Hematopoietic multipotent progenitor cell treated with erythropoietin and hydrocortisone succinate and interleukin-3 and kit ligand, for 6 days (in vitro differentiated cells): ENCODE results near the gene HIGD2A.

Experiments used
- DNase-seq: peaks from one replicate; pipeline ENCODE4 v3.0.0-alpha.2; 2015

Gene HIGD2A

GRCh38 chr5:176418251-176418650 lies 29.7 kb downstream of the HIGD2A start:
- DNase-seq: no peak

- no peak for DNase-seq
Measured at GRCh38 chr5:176420086-176420485, 31.5 kb downstream of the HIGD2A start.

GRCh38 chr5:176420972-176421544 lies 32.5 kb downstream of the HIGD2A start:
- DNase-seq: peak; percentile 25

GRCh38 chr5:176424181-176424580 lies 35.6 kb downstream of the HIGD2A start:
- no peak for DNase-seq

GRCh38 chr5:176425138-176425537 lies 36.6 kb downstream of the HIGD2A start:
- no peak for DNase-seq

DNA sequence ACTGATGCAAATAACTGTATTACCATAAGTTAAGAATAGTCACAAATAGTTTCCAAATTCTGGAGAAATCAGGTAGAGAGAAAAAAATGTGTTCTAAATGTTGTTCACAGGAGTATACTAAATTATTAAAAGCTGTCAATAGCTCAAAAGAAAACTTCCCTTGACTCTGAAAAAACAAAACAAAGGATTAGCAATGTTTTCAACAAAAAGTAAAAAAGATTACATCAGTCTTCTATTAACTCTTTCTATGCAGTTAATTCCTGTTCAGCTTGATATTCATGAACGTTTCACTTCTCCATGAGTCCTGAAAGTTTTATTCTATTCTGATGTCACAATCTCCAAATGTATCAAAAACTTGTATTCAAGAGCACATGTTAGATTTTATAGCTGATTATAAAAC lies 37.2 kb downstream of the HIGD2A start:
- no peak for DNase-seq

- DNase-seq: no peak
Measured at GRCh38 chr5:176426876-176427275, 38.3 kb downstream of the HIGD2A start.

DNA sequence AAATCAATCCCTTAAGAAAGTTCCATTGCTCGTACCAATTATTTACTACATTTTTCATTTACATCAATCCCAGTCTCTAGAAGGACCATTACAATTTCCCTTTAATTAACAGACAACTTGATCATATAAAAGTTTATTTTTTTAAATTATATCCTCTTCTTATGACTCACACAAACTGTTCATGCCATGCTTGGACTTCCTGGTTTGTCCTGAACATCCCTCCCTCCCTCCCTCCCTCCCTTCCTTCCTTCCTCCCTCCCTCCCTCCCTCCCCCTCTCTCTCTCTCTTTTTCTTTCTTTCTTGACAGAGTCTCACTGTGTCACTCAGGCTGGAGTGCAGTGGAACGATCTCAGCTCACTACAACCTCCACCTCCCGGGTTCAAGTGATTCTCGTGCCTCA lies 39.4 kb downstream of the HIGD2A start:
- DNase-seq: no peak

- DNase-seq: no peak
Measured at GRCh38 chr5:176429972-176430371, 41.4 kb downstream of the HIGD2A start.

DNA sequence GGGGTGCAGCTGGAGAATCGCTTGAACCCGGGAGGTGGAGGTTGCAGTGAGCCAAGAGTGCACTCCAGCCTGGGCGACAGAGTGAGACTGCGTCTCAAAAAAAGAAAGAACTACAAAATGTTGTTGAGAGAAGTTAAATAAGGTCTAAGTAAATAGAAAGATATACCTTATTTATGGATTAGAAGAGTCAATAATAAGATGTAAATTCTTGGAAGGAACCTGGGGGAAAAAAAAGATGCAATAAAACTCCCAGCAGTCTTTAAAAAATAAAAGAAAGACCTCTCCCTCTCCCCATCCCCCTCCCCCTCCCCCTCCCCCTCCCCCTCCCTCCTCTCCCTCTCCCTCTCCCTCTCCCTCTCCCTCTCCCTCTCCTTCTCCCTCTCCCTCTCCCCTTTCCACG lies 44.2 kb downstream of the HIGD2A start:
- DNase-seq: no peak

GRCh38 chr5:176436656-176437055 lies 48.1 kb downstream of the HIGD2A start:
- DNase-seq: peak; percentile 59

DNA sequence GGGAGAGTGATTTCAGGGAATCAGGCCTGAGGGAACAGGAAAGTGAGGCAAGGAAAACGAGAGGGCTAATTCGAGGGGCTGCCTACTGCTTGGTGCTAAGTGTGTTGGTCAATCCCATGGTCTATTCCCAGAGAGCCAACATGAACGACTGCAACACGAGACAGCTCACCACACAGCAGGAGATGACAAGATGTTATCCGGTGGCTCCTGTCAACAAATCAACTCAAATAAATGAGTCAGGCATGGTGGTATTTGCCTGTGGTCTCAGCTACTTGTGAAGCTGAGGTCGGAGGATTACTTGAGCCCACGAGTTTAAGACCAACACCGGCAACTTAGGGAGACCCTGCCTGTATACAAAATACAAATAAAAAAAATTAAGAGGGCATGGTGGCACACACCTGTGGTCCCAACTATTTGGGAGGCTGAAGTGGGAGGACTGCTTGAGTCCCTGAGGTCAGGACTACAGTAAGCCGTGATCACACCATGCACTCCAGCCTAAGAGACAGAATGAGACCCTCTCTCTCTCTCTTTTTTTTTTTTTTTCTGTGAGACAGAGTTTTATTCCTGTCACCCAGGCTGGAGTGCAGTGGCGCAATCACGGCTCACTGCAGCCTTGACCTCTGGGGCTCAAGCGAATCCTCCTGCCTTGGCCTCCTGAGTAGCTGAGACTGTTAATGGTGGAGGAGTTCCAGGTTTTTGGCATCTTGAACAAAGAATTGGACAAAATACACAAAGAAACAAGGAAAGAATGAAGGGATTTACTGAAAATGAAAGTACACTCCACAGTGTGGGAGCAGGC lies 50.6 kb downstream of the HIGD2A start:
- no peak for DNase-seq
